ENCODE measurements around the gene PLA2G6. TPM values are rescaled to one million over a fixed set of nuclear protein-coding genes. Genes with fewer than 3 reads are reported as not detected.

Gene PLA2G6
- total and polyA plus RNA-seq, 12 donors = 6.0 to 35.1 (median 13.5) TPM

GRCh38 chr22:38172832-38173640, 8.6 kb downstream of the PLA2G6 start:
- intact Hi-C loops (cut with DNase I) = no loop called here
- ATAC-seq (peak; percentile 66 to 85 (median 80)), DNase-seq (peak; percentile 73 to 86)
- Histone ChIP-seq H3K27ac (peak overlapping the region; percentile 2 to 78 (median 56)), H3K27me3 (no peaks in the 10 kb centered on the region), H3K36me3 (peaks cover 0 to 13% (median 0%) of the 10 kb centered on the region in 9 donors), H3K4me3 (no peak overlapping the region), H3K4me1 (peaks cover 25 to 69% (median 54%) of the 10 kb centered on the region in 9 donors), H3K9me3 (no peaks in the 10 kb centered on the region)
- TF ChIP-seq CTCF (IDR thresholded peaks at IDR 0.05) = no peak
- 31 to 37% methylated on average over 16 of the region's 16 CpGs for WGBS, 2 donors

DNA sequence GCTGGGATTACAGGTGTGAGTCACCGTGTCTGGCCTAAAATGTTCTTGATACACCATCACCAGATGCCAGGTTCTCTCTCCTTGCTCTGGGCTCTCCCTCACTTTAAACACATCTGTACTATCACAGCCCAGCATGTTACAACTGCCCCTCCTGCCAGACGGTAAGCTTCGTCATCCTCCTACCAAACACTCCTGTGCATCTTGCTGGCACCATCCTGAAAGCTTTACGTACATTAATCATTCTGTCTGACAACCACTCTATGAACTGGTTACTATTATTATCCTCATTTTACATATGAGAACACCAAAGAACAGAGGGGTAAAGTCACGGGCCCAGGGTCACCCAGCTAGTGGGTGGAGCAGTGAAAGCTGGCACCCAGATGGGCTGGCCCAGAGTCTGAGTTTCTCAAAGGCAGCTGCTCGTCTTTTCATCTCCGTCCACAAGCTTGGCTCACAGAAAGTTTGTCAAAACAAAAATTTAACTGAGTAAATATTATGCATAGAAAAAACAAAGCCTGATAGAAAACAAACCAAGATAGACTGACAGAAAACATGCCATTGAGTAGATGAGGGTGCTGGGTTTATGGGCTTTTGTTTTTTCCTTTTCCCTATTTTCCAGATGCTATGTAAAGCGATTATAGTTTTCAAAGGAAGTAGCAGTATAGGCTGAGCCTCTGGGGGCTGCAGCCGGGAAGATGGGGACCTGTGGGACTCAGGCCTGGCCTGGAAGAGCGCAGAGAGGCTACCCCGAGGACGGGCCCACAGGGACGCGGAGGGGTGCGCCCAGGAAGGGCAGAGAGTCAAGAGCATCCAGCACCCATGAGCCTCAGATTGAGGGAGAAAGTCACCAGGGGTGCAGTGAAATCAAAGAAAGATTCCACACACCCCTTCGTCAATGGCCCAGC, 9.5 kb downstream of the PLA2G6 start:
- peak in 3 of 8 donors; percentile 0 to 2 (median 1) for ATAC-seq
- peaks cover 22 to 72% (median 53%) of the 10 kb centered on the region in 9 donors for H3K4me1 ChIP-seq

GRCh38 chr22:38170469-38170868, 11.2 kb downstream of the PLA2G6 start:
- no peak for TF ChIP-seq CTCF (IDR thresholded peaks at IDR 0.05)
- no peaks in the 10 kb centered on the region for H3K9me3 ChIP-seq
- 90% methylated on average over 5 of the region's 5 CpGs for WGBS, 2 donors
- DNase-seq (no peak), ATAC-seq (no peak)
- intact Hi-C loops (cut with DNase I) = no loop called here
- H3K27me3 ChIP-seq = no peaks in the 10 kb centered on the region
- peaks cover 17 to 61% (median 39%) of the 10 kb centered on the region in 9 donors for H3K4me1 ChIP-seq
- H3K36me3 ChIP-seq = peaks cover 0 to 17% (median 0%) of the 10 kb centered on the region in 9 donors
- peak overlapping the region in 2 of 10 donors; percentile 19 to 21 for H3K27ac ChIP-seq
- no peak overlapping the region for H3K4me3 ChIP-seq

More for the DNA sequence above, 9.5 kb downstream of the PLA2G6 start:
- H3K27ac ChIP-seq = peak overlapping the region; percentile 2 to 78 (median 56)
- DNase-seq = no peak
- H3K9me3 ChIP-seq = no peaks in the 10 kb centered on the region
- no peak overlapping the region for H3K4me3 ChIP-seq
- intact Hi-C loops (cut with DNase I) = no loop called here
- H3K36me3 ChIP-seq = peaks cover 0 to 17% (median 0%) of the 10 kb centered on the region in 9 donors
- WGBS, 2 donors = 60 to 62% methylated on average over 16 of the region's 16 CpGs
- TF ChIP-seq CTCF (IDR thresholded peaks at IDR 0.05) = no peak
- no peaks in the 10 kb centered on the region for H3K27me3 ChIP-seq

DNA sequence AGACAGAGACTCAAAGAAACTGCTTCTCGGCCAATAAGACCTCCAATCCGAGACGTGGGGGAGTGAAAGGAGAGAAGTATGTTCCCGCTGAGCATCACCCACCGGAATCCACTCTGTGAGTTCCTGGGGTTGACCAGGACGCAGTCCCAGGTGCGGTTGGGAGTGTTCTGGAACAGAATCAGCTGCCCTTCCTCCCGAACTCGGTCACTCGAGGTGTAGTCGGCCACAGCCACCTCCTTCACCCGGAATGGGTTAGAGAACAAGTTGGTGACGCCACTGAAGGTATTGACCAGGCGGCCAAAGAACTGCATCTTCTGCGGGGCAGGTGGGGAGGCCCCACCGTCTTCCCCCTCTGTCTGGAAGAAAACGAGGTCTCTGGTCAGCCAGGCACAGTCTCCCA, 12.5 kb downstream of the PLA2G6 start:
- no peak for DNase-seq
- no peak for ATAC-seq
- intact Hi-C loops (cut with DNase I) = loop anchor here in 3 of 10 donors (10.0 kb wide), 1 partner anchor 54 kb away; the partner anchor contains the start of gene BAIAP2L2 (in 3 of the 3)
- WGBS, 2 donors = 93% methylated on average over 17 of the region's 17 CpGs
- H3K4me1 ChIP-seq = peaks cover 13 to 65% (median 32%) of the 10 kb centered on the region in 9 donors
- no peak for TF ChIP-seq CTCF (IDR thresholded peaks at IDR 0.05)
- H3K36me3 ChIP-seq = peaks cover 0 to 17% (median 0%) of the 10 kb centered on the region in 9 donors
- H3K9me3 ChIP-seq = no peaks in the 10 kb centered on the region
- H3K27me3 ChIP-seq = no peaks in the 10 kb centered on the region
- peak overlapping the region in 2 of 10 donors; percentile 77 to 78 for H3K27ac ChIP-seq
- H3K4me3 ChIP-seq = no peak overlapping the region
